Islet of Langerhans (tissue), 1 donor: ENCODE measurements around the gene ZNF232.
"Not testable (repeated sequence)": the region's sequence is repeated elsewhere in the genome, so short reads cannot be mapped to it uniquely, and the experiment has no call there.

Experiments
- FAIRE-seq: peaks from one replicate; lab custom pipeline; 2011; peaks lifted over from hg19 to GRCh38; lab: Jason Lieb, UNC

ZNF232 gene

GRCh38 chr17:5111402-5112204 lies at the start of gene ZNF232:
TSS of gene ZNF232 (minus strand) at chr17:5111878. CDS start at chr17:5111822, 56 bp downstream.
- no peak for FAIRE-seq

GRCh38 chr17:5160702-5161101 lies 49.0 kb upstream of the ZNF232 start:
- not testable (repeated sequence) for FAIRE-seq

- FAIRE-seq, result not testable (repeated sequence)
Observed at GRCh38 chr17:5146122-5146521, 34.4 kb upstream of the ZNF232 start.

DNA sequence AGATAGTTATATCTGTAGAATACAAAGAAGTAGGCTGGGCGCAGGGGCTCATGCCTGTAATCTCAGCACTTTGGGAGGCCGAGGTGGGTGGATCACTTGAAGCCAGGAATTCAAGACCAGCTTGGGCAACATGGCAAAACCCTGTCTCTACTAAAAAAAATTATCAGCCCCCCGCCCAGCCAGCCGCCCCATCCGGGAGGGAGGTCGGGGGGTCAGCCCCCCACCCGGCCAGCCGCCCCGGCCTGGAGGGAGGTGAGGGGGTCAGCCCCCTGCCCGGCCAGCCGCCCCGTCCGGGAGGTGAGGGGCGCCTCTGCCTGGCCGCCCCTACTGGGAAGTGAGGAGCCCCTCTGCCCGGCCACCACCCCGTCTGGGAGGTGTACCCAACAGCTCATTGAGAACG lies 31.2 kb upstream of the ZNF232 start:
- FAIRE-seq, result not testable (repeated sequence)

DNA sequence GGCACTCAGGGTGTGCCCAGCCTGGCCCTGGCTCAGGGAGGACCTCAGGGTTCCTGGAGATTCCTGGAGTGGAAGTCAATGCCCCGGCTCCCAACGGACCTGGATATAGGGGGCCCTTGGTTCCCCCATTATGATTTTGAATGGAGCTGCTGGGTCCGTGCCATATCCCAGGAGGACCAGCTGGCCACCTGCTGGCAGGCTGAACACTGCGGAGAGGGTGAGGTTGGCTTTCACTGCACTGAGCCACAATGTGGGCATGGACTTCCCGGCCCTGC lies 27.7 kb upstream of the ZNF232 start:
- no peak for FAIRE-seq

DNA sequence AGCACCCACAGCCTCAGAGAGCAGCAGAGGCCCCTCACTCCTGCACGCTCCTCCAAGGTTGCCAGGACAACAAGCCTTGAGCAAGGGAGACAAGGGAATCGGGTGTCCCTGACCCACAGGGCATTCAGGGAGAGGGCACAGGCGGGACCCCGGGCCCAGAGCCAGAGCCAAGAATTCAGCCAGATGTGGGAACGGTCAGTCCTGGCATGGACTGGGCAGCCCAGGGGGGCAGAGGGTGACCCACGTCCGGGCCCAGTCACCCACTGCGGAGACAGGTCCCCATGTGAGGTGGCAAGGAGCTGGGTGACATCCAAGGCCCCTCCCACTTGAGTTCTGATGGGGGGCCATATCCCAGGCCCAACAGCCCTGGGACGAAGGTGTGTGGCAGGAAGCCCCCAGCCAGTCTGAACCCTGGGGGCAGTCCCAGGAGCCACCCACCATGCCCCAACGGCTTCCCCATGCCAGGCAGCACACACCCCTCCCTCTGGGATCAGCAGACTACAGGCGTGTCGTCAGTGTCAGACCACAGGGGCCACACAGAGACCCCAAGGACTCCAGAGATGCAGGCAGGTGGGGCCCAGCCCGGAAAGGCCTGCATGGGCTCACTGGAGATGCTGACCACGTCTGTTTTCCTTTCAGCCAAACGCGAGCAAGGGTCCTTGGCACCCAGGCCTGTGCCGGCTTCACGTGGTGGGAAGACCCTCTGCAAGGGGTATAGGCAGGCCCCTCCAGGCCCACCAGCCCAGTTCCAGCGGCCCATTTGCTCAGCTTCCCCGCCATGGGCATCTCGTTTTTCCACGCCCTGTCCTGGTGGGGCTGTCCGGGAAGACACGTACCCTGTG lies 27.2 kb upstream of the ZNF232 start:
- FAIRE-seq, result no peak

- FAIRE-seq, result not testable (repeated sequence)
Observed at GRCh38 chr17:5138198-5138544, 26.5 kb upstream of the ZNF232 start.

GRCh38 chr17:5137511-5138197 lies 26.0 kb upstream of the ZNF232 start:
- not testable (repeated sequence) for FAIRE-seq

DNA sequence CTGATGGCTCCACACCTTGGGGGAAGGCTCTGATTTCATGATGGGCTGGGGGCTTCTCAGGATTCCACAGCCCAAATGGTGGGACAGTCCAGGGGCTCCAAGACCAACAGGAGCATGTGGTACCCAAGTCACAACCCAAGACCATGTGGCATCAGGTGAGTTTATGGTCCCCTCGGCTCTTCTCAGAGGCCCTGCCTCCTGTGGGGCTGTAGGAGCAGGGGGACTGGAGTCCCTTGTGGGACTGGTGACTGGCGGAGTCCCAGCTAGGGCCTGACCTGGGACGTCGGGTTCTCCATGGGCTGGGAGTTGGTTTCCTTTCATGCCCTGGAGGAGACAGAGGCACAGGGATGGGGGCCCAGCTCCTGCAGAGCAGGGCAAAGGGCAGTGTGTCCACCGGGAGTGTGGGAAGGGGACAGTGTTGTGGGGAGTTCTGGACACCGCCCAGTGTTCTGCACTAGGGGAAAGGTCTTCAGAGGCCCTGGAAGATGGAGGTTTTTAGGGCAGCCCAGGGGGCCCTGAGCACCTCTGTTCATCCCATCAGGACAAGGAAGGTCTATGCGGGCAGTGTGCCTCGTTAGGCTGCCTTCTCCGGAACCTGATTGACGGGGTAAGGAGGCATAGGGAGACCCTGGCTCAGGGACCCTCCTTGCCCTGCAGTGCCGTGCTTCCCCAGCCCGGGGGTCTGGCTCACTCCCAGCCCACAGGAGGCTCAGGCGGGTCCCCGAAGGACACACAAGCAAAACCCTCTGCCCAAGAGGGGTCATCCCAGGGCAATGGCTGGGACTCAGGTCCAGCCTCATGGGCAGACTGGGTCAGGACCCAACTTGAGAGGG lies 25.1 kb upstream of the ZNF232 start:
- FAIRE-seq, result not testable (repeated sequence)

- FAIRE-seq, result no peak
Observed at GRCh38 chr17:5135726-5136579, 24.3 kb upstream of the ZNF232 start.

DNA sequence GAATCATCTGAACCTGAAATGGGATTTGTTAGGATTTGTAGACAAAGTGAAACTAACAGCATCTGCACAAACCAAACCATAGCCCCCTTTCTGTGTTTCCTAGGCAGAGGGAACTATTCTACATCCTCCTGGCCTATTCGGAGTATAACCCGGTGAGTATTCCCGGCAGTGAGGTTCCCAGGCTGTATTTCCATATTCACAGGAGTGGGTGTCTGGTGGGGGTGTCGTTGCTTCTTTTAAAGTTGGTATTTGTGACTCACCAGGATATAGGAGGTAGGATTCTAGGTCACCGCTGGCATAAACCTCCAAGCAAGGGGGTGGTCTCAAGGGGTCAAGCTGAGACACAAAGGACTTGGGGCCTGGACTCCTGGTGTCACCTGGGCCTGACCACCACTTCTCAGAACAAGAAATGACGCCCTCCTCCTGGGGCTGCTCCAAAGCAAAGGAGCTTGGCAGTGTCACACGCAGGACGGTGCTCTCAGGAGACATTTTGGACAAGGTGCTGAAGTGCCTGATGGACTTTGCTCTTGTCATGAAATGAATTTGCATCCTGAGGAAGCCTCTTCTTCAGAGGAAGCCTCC lies 23.5 kb upstream of the ZNF232 start:
- FAIRE-seq, result not testable (repeated sequence)

GRCh38 chr17:5134571-5134970 lies 22.9 kb upstream of the ZNF232 start:
- FAIRE-seq, result not testable (repeated sequence)

DNA sequence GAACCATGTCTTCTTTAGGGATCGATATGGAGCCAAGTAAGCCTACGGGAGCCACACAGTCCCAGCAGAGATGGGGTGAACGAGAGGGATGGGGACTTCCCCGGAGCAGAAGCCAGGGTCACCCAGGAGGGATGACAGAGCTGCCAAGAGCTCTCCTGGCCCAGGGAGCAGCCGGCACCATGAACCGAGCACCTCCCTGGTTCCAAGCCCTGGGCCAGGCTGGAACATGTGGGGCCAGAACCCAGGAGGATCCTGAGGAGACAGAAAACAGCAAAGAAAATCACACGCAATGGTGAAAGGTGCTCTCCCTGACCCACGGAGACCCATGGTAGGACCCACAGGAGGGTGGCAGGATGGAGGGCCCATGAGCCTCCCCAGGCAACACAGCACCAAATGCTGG lies 22.3 kb upstream of the ZNF232 start:
- FAIRE-seq, result not testable (repeated sequence)

DNA sequence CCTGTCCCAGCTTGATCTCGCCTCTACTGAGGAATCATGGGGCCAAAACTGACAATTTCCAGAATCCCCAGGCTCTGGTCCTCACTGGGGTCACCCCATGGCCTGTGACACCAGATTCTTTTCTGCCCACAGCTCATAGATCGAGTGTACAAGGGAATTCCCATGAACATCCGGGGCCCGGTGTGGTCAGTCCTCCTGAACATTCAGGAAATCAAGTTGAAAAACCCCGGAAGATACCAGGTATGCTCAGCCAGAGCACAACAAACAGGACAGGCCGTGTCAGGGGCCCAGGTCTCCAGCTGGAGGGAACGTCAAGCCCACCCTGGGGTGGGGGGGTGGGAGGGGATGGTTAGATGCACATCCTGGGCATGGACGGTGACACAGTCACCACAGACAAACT lies 21.6 kb upstream of the ZNF232 start:
- FAIRE-seq, result no peak

- not testable (repeated sequence) for FAIRE-seq
Observed at GRCh38 chr17:5132503-5133225, 21.0 kb upstream of the ZNF232 start.

- FAIRE-seq, result not testable (repeated sequence)
Observed at GRCh38 chr17:5131799-5132502, 20.3 kb upstream of the ZNF232 start.

DNA sequence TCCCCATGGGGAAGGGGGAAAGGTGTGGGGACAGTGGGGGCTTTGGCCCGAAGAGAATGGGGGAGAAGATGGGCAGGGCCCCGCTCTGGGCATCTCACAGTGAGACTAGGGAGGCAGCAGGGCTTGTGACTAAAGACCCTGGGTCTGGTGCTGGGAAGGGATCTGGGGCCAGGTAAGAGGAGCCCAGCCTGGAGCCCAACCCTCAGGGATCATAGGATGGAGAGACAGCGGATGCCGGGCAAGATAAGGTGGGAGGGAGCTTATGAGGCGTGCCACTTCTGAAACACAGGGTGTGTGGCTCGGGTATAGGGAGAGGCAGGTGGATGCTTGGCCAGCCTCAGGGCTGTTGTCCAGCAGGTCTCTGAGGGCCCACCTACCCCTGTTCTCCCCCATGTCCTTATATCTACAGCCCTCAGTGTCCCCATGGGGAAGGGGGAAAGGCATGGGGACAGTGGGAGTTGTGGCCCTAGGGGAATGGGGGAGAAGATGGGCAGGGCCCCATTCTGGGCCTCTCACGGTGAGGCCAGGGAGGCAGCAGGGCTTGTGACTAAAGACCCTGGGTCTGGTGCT lies 19.6 kb upstream of the ZNF232 start:
- FAIRE-seq, result no peak

DNA sequence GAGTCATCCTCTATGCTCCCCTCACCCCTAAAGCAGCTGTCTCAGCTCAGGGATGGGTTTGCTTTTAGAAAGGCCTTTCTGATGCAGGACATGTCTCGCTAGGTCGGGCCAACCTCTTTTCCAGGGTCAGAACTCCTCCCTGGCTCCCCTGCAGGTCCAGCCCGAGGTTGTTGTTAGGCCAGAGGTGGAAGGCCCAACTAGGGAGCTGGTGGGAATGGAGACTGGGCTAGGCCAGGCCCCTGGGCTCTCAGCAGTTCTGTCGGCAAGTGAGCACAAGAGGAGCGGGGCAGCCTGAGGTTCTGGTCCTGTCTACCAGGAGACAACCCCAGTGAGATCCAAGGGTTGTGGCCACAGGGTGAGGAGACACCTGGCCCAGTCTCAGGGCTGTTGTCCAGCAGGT lies 19.0 kb upstream of the ZNF232 start:
- not testable (repeated sequence) for FAIRE-seq

DNA sequence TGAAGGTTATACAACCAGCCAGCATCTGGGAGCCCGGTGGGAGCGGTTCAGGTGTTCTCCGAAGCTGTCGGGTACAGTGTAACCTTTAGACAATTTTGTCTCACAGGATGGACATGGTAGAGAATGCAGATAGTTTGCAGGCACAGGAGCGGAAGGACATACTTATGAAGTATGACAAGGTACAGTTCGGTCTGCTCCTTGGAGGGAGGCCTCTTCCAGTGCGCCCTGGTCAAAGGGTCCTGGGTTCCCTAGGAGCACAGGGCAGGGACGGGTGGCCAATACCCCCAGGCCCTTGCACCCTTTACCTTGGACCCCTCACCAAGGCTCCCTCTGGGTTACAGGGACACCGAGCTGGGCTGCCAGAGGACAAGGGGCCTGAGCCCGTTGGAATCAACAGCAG lies 18.6 kb upstream of the ZNF232 start:
- not testable (repeated sequence) for FAIRE-seq
